HEK293T (cell line): ENCODE results near the gene NEK6.

Experiments used
- CTCF ChIA-PET: fragments of 350-600 bp; formaldehyde crosslinking; extraction: SDS; loops from one replicate; lab custom pipeline; 2021; ENCODE audit warnings: antibody characterized with exemption, inconsistent platforms; lab: Yijun Ruan, JAX
- POLR2A ChIA-PET: fragments of 350-600 bp; formaldehyde crosslinking; extraction: SDS; loops from one replicate; lab custom pipeline; 2020; ENCODE audit warnings: antibody characterized with exemption, inconsistent platforms; lab: Yijun Ruan, JAX
- DNase-seq: peaks from one replicate; pipeline ENCODE4 v3.0.0; 2012; ENCODE audit warnings: mixed read lengths; ENCODE audit errors: extremely low spot score
- ARNT ChIP-seq: fragments of 450-650 bp; IDR thresholded peaks from 2 replicates; pipeline ENCODE4 v1.6.1; 2017; ENCODE audit warnings: mild to moderate bottlenecking
- BHLHE40 ChIP-seq: fragments of 450-650 bp; IDR thresholded peaks from 2 replicates; pipeline ENCODE4 v1.6.1; 2016; ENCODE audit warnings: mild to moderate bottlenecking, moderate library complexity, borderline replicate concordance
- CTBP1 ChIP-seq: fragments of 450-650 bp; IDR thresholded peaks from 2 replicates; pipeline ENCODE4 v1.6.1; 2016; ENCODE audit warnings: borderline replicate concordance
- ELF4 ChIP-seq: fragments of 450-650 bp; IDR thresholded peaks from 2 replicates; pipeline ENCODE4 v1.6.1; 2017; ENCODE audit warnings: antibody characterized with exemption
- FOXA1 ChIP-seq: fragments of 450-650 bp; IDR thresholded peaks from 2 replicates; pipeline ENCODE4 v1.6.1; 2016; ENCODE audit warnings: mild to moderate bottlenecking
- FOXK2 ChIP-seq: fragments of 450-650 bp; IDR thresholded peaks from 2 replicates; pipeline ENCODE4 v1.6.1; 2016; ENCODE audit warnings: mild to moderate bottlenecking
- FOXM1 ChIP-seq: fragments of 450-650 bp; IDR thresholded peaks from 2 replicates; pipeline ENCODE4 v1.6.1; 2017; ENCODE audit warnings: mild to moderate bottlenecking, borderline replicate concordance
- HDGF ChIP-seq: fragments of 450-650 bp; IDR thresholded peaks from 2 replicates; pipeline ENCODE4 v1.6.1; 2017; ENCODE audit warnings: antibody characterized with exemption, borderline replicate concordance
- L3MBTL2 ChIP-seq: fragments of 450-650 bp; conservative IDR thresholded peaks from 2 replicates; pipeline ENCODE4 v1.6.1; 2016; ENCODE audit warnings: mild to moderate bottlenecking
- LEF1 ChIP-seq: fragments of 450-650 bp; IDR thresholded peaks from 2 replicates; pipeline ENCODE4 v1.6.1; 2017; ENCODE audit warnings: mild to moderate bottlenecking, borderline replicate concordance
- NFRKB ChIP-seq: fragments of 450-650 bp; IDR thresholded peaks from 2 replicates; pipeline ENCODE4 v1.6.1; 2016; ENCODE audit warnings: mild to moderate bottlenecking, moderate library complexity
- SP1 ChIP-seq: fragments of 450-650 bp; IDR thresholded peaks from 2 replicates; pipeline ENCODE4 v1.6.1; 2017
- SUZ12 ChIP-seq: fragments of 450-650 bp; IDR thresholded peaks from 2 replicates; pipeline ENCODE4 v1.6.1; 2016; ENCODE audit warnings: mild to moderate bottlenecking
- TARDBP ChIP-seq: fragments of 450-650 bp; IDR thresholded peaks from 2 replicates; pipeline ENCODE4 v1.6.1; 2016
- ZNF384 ChIP-seq: fragments of 450-650 bp; IDR thresholded peaks from 2 replicates; pipeline ENCODE4 v1.6.1; 2016
- TF ChIP-seq, protein P1 (sequence below): fragments of 450-650 bp; IDR thresholded peaks from 2 replicates; pipeline ENCODE4 v1.6.1; 2016

The NEK6 gene

GRCh38 chr9:124384210-124384609, 126.5 kb downstream of the NEK6 start:
- TF ChIP-seq L3MBTL2 (no peak), CTBP1 (no peak), HDGF (no peak), BHLHE40 (no peak)
- POLR2A ChIA-PET: no interaction called here
- CTCF ChIA-PET: interaction anchor here (0.5 kb wide), 1 partner anchor 8 kb away, joined by 3 read pairs; no protein-coding TSS in a partner anchor
- DNase-seq: no peak

DNA sequence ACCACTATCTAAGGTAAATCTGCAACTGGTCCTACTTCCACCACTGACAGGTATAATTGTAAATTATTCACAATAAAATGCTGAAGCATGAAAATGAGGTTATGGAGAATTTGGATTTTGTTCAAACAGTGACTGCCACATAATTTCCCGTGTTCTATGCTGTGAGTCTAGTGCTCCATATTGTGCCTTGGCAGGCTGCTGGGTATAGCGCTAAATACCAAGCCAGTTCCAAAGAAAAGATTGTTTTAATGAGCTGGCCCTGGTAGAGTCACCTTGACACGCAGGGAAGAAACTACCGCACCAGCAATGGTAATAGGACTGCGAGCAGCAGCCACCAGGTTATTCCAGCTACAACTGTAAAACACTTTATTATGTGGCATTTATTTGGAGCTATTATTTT, 127.1 kb downstream of the NEK6 start:
- TF ChIP-seq ZNF384 (no peak), L3MBTL2 (no peak), BHLHE40 (no peak)
- no peak for DNase-seq
- ChIA-PET CTCF (interaction anchor here (0.5 kb wide), 1 partner anchor 8 kb away, joined by 3 read pairs; no protein-coding TSS in a partner anchor), POLR2A (no interaction called here)

GRCh38 chr9:124385623-124386022, 127.9 kb downstream of the NEK6 start:
- POLR2A ChIA-PET: no interaction called here
- no peak for TF ChIP-seq SUZ12
- TF ChIP-seq TARDBP: no peak
- no peak for TF ChIP-seq FOXM1
- CTCF ChIA-PET: no interaction called here
- no peak for DNase-seq

DNA sequence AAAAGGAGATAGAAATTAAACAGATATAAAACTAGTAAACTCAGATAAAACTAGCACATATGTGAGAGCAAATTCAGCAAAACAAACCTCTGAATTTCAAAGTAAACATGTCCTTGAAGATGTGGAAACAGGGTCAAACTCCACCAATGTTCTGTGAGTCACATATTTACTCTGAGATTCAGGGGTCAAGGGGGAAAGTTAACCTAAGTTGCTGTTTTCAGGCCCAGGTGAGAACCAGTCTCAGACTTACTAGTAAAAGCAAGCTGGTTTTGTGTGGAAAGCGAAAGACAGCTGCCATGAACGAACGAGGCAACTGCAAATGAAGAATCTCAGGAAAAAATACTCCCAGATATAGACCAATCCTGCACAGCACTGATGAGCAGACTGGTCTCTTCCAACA, 128.5 kb downstream of the NEK6 start:
- DNase-seq: no peak
- ChIA-PET CTCF (interaction anchor here (1.0 kb wide), 1 partner anchor 33 kb away, joined by 3 read pairs; no protein-coding TSS in a partner anchor), POLR2A (no interaction called here)
- TF ChIP-seq ARNT (no peak), CTBP1 (no peak), BHLHE40 (no peak), TARDBP (no peak), FOXM1 (no peak), FOXA1 (no peak), SP1 (no peak), NFRKB (no peak), SUZ12 (no peak), LEF1 (no peak)

GRCh38 chr9:124388275-124389048, 130.7 kb downstream of the NEK6 start:
- ChIA-PET POLR2A (no interaction called here), CTCF (interaction anchor here (0.5 to 1.0 kb wide), 2 partner anchors 18 to 22 kb away, joined by 3 to 9 read pairs; no protein-coding TSS in a partner anchor)
- DNase-seq: no peak
- TF ChIP-seq SP1 (no peak), LEF1 (no peak), NFRKB (no peak), ELF4 (no peak), ZNF384 (no peak), SUZ12 (no peak), ARNT (no peak), TARDBP (no peak), L3MBTL2 (no peak)
- TF ChIP-seq, protein P1, sequence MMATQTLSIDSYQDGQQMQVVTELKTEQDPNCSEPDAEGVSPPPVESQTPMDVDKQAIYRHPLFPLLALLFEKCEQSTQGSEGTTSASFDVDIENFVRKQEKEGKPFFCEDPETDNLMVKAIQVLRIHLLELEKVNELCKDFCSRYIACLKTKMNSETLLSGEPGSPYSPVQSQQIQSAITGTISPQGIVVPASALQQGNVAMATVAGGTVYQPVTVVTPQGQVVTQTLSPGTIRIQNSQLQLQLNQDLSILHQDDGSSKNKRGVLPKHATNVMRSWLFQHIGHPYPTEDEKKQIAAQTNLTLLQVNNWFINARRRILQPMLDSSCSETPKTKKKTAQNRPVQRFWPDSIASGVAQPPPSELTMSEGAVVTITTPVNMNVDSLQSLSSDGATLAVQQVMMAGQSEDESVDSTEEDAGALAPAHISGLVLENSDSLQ: no peak

GRCh38 chr9:124389146-124389939, 131.6 kb downstream of the NEK6 start:
- no peak for DNase-seq
- CTCF ChIA-PET: interaction anchor here (0.6 to 1.0 kb wide), 2 partner anchors 12 to 21 kb away, joined by 3 to 5 read pairs; no protein-coding TSS in a partner anchor
- no peak for TF ChIP-seq NFRKB
- TF ChIP-seq SP1: no peak
- no peak for TF ChIP-seq ARNT
- no peak for TF ChIP-seq SUZ12
- no peak for TF ChIP-seq FOXM1
- no peak for TF ChIP-seq CTBP1
- TF ChIP-seq ELF4: no peak
- no peak for TF ChIP-seq FOXK2
- TF ChIP-seq ZNF384: no peak
- no peak for TF ChIP-seq BHLHE40
- no peak for TF ChIP-seq L3MBTL2
- TF ChIP-seq FOXA1: no peak
- no peak for TF ChIP-seq LEF1
- TF ChIP-seq, protein P1: no peak
- TF ChIP-seq TARDBP: no peak
- no peak for TF ChIP-seq HDGF
- POLR2A ChIA-PET: no interaction called here

GRCh38 chr9:124390794-124391658, 133.3 kb downstream of the NEK6 start:
- POLR2A ChIA-PET: no interaction called here
- CTCF ChIA-PET: interaction anchor here (0.9 to 1.4 kb wide), 3 partner anchors 16 to 264 kb away, joined by 3 to 7 read pairs (median 4); no protein-coding TSS in a partner anchor
- TF ChIP-seq FOXK2: no peak
- TF ChIP-seq, protein P1: peak; percentile 78
- DNase-seq: no peak
